ENCODE results near the gene IGSF10. TPM values are rescaled to one million over a fixed set of nuclear protein-coding genes. Genes with fewer than 3 reads are reported as not detected.

IGSF10 gene
- total and polyA plus RNA-seq, 4 donors = 6.8 to 62.9 (median 20.5) TPM

GRCh38 chr3:151419806-151420205 is 41.1 kb downstream of the IGSF10 start:
- Histone ChIP-seq H3K4me3 (no peak overlapping the region), H3K27ac (ENCODE audit: low read depth in 1 of 2, low read length in 1 of 2) (no peak overlapping the region), H3K4me1 (ENCODE audit: control insufficient read depth in 5 of 5, insufficient read depth in 5 of 5, low read length in 5 of 5) (peaks cover 0 to 3% (median 0%) of the 10 kb centered on the region in 5 donors), H3K9ac (ENCODE audit: insufficient read depth in 1 of 2, low read length in 2 of 2) (no peak overlapping the region), H3K9me3 (ENCODE audit: control insufficient read depth in 4 of 4, insufficient read depth in 3 of 4, low read length in 3 of 4) (peaks cover 0 to 4% (median 0%) of the 10 kb centered on the region in 4 donors), H3K36me3 (ENCODE audit: control insufficient read depth in 4 of 4, insufficient read depth in 4 of 4, low read length in 4 of 4) (no peaks in the 10 kb centered on the region), H3K27me3 (ENCODE audit: control insufficient read depth in 3 of 3, insufficient read depth in 3 of 3, low read length in 2 of 3) (no peaks in the 10 kb centered on the region)
- no peak for ATAC-seq (ENCODE audit: insufficient read depth, low FRiP score)
- WGBS, 2 donors = 72 to 81% methylated on average over 6 of the region's 6 CpGs
- TF ChIP-seq CTCF (IDR thresholded peaks at IDR 0.05; ENCODE audit: control extremely low read depth, extremely low read depth) = no peak
- DNase-seq = no peak

- H3K36me3 ChIP-seq (ENCODE audit: control insufficient read depth in 4 of 4, insufficient read depth in 4 of 4, low read length in 4 of 4) = no peaks in the 10 kb centered on the region
- peaks cover 0 to 2% (median 0%) of the 10 kb centered on the region in 4 donors for H3K9me3 ChIP-seq (ENCODE audit: control insufficient read depth in 4 of 4, insufficient read depth in 3 of 4, low read length in 3 of 4)
- ATAC-seq (ENCODE audit: insufficient read depth, low FRiP score) = no peak
- 47 to 56% methylated on average over 1 of the region's 1 CpG for WGBS, 2 donors
- H3K27me3 ChIP-seq (ENCODE audit: control insufficient read depth in 3 of 3, insufficient read depth in 3 of 3, low read length in 2 of 3) = no peaks in the 10 kb centered on the region
- H3K4me3 ChIP-seq = no peak overlapping the region
- DNase-seq = no peak
- H3K27ac ChIP-seq (ENCODE audit: low read depth in 1 of 2, low read length in 1 of 2) = no peak overlapping the region
- H3K4me1 ChIP-seq (ENCODE audit: control insufficient read depth in 5 of 5, insufficient read depth in 5 of 5, low read length in 5 of 5) = peaks cover 0 to 3% (median 0%) of the 10 kb centered on the region in 5 donors
- H3K9ac ChIP-seq (ENCODE audit: insufficient read depth in 1 of 2, low read length in 2 of 2) = no peak overlapping the region
- TF ChIP-seq CTCF (IDR thresholded peaks at IDR 0.05; ENCODE audit: control extremely low read depth, extremely low read depth) = no peak
These were observed 45.6 kb downstream of the IGSF10 start for GRCh38 chr3:151415289-151415688.

- Histone ChIP-seq H3K9ac (ENCODE audit: insufficient read depth in 1 of 2, low read length in 2 of 2) (no peak overlapping the region), H3K27me3 (ENCODE audit: control insufficient read depth in 3 of 3, insufficient read depth in 3 of 3, low read length in 2 of 3) (no peaks in the 10 kb centered on the region), H3K36me3 (ENCODE audit: control insufficient read depth in 4 of 4, insufficient read depth in 4 of 4, low read length in 4 of 4) (no peaks in the 10 kb centered on the region), H3K27ac (ENCODE audit: low read depth in 1 of 2, low read length in 1 of 2) (no peak overlapping the region), H3K4me1 (ENCODE audit: control insufficient read depth in 5 of 5, insufficient read depth in 5 of 5, low read length in 5 of 5) (peaks cover 0 to 3% (median 0%) of the 10 kb centered on the region in 5 donors), H3K9me3 (ENCODE audit: control insufficient read depth in 4 of 4, insufficient read depth in 3 of 4, low read length in 3 of 4) (peaks cover 0 to 2% (median 0%) of the 10 kb centered on the region in 4 donors), H3K4me3 (no peak overlapping the region)
- 88 to 89% methylated on average over 5 of the region's 5 CpGs for WGBS, 2 donors
- no peak for TF ChIP-seq CTCF (IDR thresholded peaks at IDR 0.05; ENCODE audit: control extremely low read depth, extremely low read depth)
- ATAC-seq (ENCODE audit: insufficient read depth, low FRiP score) (no peak), DNase-seq (no peak)
These were observed 47.9 kb downstream of the IGSF10 start for GRCh38 chr3:151412989-151413388.

Small RNAs within 50 kb of the gene (small RNA-seq; reads per million reads assigned to genes)
- not detected for gene AC117454.1 (ENCODE audit: low replicate concordance)

Other genes starting within 250 kb of the IGSF10 start
- 10 to 100 TPM in 1 of 2 donors, 1 to 10 TPM in 1; 2.2 to 11.0 TPM for gene P2RY14, start 182.5 kb downstream of the IGSF10 start, total RNA-seq
- gene P2RY14, start 182.5 kb downstream of the IGSF10 start, polyA plus RNA-seq = 1 to 10 TPM; 2.1 to 2.7 TPM
- 1 to 10 TPM in 1 of 2 donors, under 1 TPM in 1; 0.28 to 1.5 TPM for gene GPR87, start 144.2 kb downstream of the IGSF10 start, total RNA-seq
- gene GPR87, start 144.2 kb downstream of the IGSF10 start, polyA plus RNA-seq = 1 to 10 TPM; 1.0 to 1.5 TPM
- 1 to 10 TPM; 4.0 to 5.7 TPM for gene P2RY13, start 131.5 kb downstream of the IGSF10 start, total RNA-seq
- 10 to 100 TPM in 1 of 2 donors, 1 to 10 TPM in 1; 2.2 to 15.8 TPM for gene P2RY13, start 131.5 kb downstream of the IGSF10 start, polyA plus RNA-seq
- 1 to 10 TPM; 1.6 to 3.0 TPM for gene P2RY12, start 76.3 kb downstream of the IGSF10 start, total RNA-seq
- gene P2RY12, start 76.3 kb downstream of the IGSF10 start, polyA plus RNA-seq = under 1 TPM; 0.16 to 0.88 TPM

Measured in lung (tissue), 13 donors.